Suprapubic skin (tissue), 3 donors: ENCODE measurements around the gene GALNT15.

Experiments
- POLR2AphosphoS5 ChIP-seq, 3 donors: sonication (generic); formaldehyde crosslinking; IDR thresholded peaks; one replicate each; pipeline ENCODE4 v1.6.1; 2017; ENCODE audit warnings: antibody characterized with exemption in 3 of 3
- TF ChIP-seq, protein P1 (sequence below), 2 donors: fragments of 200-600 bp in 1 of 2; fragments of 450-650 bp in 1 of 2; sonication (generic) in 1 of 2; IDR thresholded peaks; one replicate each; pipeline ENCODE4 v1.5.1; 2016 to 2019; ENCODE audit warnings: antibody characterized with exemption in 2 of 2, mild to moderate bottlenecking in 1 of 2, moderate library complexity in 1 of 2

DNA sequence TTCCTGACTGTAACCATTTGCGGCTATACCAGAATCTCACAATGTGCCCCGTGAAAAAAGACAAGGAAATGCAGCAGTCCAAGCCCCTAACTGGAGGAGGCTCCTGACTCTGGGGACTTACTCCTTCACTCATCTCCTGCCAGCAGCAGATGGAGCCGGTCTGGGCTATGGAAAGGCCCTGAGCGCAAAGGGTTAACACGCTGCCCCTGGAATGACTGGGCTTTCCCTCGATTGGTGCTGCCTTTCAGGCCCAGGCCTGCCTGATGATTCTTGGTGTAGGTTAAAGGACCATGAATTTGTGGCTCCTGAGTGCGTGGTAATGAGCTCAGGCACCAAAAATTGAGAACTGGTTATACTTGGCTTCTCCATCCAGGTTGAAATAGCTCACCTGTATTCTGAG, 42.3 kb upstream of the GALNT15 start:
- TF ChIP-seq, protein P1, sequence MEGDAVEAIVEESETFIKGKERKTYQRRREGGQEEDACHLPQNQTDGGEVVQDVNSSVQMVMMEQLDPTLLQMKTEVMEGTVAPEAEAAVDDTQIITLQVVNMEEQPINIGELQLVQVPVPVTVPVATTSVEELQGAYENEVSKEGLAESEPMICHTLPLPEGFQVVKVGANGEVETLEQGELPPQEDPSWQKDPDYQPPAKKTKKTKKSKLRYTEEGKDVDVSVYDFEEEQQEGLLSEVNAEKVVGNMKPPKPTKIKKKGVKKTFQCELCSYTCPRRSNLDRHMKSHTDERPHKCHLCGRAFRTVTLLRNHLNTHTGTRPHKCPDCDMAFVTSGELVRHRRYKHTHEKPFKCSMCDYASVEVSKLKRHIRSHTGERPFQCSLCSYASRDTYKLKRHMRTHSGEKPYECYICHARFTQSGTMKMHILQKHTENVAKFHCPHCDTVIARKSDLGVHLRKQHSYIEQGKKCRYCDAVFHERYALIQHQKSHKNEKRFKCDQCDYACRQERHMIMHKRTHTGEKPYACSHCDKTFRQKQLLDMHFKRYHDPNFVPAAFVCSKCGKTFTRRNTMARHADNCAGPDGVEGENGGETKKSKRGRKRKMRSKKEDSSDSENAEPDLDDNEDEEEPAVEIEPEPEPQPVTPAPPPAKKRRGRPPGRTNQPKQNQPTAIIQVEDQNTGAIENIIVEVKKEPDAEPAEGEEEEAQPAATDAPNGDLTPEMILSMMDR (IDR thresholded peaks at IDR 0.05) = no peak
- no peak for TF ChIP-seq POLR2AphosphoS5 (IDR thresholded peaks at IDR 0.05)
